Head of caudate nucleus (tissue), 42 donors: ENCODE measurements around the gene CNTNAP2.

ENCODE experiments used
- DNase-seq, 42 donors: peaks; one replicate each; pipeline versions ENCODE4 v3.0.0 to v3.0.0-alpha.2; 2020 to 2021; ENCODE audit warnings: mixed read lengths in 7 of 42
- intact Hi-C: fragments of 100-400 bp; cut with DNase I; formaldehyde crosslinking; loops from one replicate; pipeline ENCODE4 v1.15.0; 2022

Gene CNTNAP2

DNA sequence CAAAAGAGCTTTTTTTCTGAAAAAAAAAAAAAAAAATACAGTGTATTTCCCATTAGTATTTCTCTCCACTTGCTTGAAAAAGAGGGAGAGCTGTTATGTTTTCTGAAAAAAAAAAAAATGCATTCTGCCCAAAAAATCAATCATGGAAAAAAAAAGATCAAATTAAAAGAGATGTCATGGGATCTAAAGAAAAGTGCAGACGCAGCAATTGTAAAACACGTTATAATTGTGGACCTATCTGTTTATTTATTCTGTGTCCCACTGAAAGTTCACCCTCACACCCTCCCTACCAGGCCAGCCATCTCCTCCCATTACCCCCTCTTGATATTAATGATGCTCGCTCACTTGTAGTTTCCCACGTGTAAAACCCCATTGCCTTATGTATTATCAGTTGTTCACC lies 1800.0 kb downstream of the CNTNAP2 start:
- intact Hi-C loops: no loop called here
- DNase-seq: no peak

DNA sequence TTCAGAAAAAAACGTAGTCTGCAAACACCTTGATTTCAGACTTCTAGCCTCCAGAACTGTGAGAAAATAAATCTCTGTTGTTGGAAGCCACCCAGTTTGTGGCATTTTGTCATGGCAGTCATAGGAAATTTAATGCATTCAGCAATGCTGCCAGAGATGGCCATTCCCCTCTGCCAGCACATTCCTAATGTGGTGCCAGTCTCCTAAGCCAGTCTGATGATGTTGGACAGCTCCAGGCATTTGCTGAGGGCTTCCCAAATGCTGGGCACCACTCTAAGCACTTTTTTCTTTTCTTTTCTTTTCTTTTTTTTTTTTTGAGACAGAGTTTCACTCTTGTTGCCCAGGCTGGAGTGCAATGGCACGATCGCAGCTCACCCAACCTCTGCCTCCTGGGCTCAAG lies 1807.2 kb downstream of the CNTNAP2 start:
- intact Hi-C loops: no loop called here
- DNase-seq: no peak

DNA sequence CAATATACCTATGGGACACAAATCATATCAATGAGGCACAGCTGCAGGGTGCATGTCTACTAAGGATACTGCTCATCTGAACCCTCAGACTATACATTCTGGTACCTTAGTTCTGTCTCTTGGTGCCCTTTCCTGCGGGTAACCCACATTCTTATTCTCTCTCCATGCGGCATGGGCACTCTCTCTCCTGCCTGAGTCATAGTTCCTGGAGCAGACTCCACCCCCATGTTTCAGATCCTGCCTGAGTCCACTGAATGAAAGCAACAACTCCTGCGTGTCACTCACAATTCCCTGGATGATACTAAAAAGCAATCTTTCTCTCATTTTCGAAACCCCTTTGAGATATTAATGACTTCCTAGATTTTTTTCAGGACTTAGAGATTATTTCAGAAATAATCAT lies 1820.8 kb downstream of the CNTNAP2 start:
- DNase-seq: no peak
- intact Hi-C loops: no loop called here

DNA sequence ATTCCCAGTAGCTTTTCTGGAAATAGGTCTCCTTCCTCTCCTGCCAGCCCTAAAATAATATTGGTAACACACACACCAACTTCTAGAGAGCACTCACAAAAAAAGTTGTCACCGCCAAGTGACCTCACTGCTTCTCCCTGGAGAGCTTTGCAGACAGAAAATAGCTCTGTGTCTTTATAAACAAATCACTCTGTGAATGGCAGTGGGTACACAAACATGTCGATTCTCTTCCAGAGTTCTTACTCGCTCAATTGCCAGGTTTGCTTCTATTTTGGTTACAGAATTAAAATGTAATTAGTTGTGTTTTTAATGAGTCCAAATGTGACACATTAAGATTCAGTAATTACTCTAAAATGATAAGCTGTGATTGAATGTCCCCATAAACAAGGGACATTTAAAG lies 1824.8 kb downstream of the CNTNAP2 start:
- intact Hi-C loops: no loop called here
- no peak for DNase-seq

DNA sequence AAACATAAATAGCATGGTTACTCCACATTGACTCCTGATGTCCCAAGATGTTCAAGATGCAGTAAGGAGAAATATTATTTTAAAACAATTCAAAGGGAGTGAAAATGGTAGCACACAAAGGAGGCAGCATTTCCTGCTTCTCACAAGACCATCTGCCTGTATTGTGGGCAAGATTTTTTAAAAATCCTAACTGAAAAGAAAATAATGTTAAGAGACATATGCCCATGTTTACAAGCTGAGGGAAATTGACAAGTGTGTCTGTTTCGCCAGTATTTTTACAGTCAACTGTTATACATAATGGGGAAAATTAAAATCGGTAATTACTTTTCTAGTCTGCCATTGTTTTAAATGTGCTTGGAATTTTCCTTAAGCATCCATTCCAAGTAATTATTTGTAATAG lies 1827.7 kb downstream of the CNTNAP2 start:
- intact Hi-C loops: no loop called here

DNA sequence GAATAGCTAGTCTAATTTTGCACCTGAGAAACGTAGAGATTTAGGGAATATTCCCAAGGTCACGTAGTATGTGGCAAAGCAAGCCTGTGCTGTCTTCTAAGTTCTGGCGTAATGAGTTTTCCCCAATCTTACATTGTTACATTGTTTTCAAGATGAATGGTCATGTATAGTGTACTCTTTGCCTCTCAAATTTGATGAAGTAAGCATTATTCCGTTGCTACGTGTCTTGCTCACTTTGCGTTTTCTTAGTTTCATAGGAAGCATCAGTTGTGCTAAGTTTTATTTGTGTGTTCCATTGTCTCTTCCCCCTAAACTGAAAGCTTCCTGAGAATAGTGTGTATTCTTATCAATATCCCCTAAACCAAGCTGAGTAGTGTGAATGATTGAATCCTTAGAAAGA lies 1836.3 kb downstream of the CNTNAP2 start:
- intact Hi-C loops: no loop called here

More for the DNA sequence above, 1827.7 kb downstream of the CNTNAP2 start:
- no peak for DNase-seq

DNA sequence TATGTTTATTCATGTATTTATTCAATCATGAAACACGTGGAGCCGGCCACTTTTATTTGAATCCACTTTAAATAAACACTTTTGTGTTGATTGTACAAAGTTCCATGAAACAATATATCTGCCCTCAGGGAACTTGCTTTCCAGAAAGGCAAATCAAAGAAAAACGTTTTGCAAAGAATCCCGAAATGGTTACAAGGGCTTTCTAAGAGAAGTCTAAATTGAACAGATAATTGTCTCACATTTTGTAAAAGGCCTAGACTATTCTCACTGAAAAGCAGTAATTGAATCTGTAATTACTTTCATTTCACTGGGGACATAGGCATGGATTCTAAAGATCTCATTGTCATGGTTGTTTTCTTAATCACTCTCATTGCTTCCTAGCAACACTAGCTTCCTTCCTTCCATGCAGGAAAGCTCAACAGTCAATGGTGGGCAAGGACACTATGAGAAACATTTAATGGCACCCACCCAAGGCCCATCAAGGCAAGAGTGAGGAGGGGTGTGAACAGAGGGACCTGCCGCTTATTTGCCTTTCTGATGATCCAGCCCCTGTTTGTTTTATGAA lies 1851.5 kb downstream of the CNTNAP2 start:
- no peak for DNase-seq
- intact Hi-C loops: no loop called here

More for the DNA sequence above, 1836.3 kb downstream of the CNTNAP2 start:
- DNase-seq: no peak

DNA sequence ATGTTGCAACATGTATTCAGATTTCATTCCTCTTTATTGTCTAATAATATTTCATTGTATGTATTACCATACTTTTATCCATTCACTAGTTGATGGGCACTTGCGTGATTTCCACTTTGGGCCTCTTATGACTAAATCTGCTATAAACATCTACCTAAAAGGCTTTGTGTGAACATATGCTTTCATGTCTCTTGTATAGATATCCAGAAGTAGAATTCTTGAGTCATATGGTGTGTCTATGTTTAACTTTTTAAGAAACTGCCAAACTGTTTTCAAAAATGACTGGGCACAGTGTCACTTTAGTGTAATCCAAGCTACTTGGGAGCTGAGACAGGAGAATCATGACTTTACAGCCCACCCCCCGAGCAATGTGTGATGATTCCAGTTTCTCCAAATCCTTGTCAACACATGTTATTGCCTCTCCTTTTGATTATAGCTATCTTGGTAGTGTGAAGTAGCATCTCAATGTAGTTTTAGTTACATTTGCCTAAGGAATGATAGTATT lies 1855.1 kb downstream of the CNTNAP2 start:
- no peak for DNase-seq
- intact Hi-C loops: no loop called here

DNA sequence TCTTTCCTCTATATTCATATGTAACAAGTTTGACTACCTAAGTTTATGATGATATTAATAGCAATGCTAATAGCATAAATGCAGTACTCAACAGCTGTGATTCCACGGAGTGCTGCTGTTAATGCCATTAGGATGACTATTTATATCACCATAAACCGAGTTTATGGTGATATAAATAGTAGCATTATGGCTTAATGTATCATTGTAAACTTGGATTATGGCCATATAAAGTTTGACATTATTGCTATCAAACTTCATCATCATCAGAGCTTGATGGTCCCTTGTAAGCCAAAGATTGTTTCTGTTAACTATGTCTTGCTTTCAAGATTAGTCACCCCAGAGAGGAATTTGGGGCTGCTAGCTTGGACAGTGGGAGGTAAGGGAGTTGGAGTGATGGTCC lies 1861.6 kb downstream of the CNTNAP2 start:
- intact Hi-C loops: no loop called here
- DNase-seq: no peak

DNA sequence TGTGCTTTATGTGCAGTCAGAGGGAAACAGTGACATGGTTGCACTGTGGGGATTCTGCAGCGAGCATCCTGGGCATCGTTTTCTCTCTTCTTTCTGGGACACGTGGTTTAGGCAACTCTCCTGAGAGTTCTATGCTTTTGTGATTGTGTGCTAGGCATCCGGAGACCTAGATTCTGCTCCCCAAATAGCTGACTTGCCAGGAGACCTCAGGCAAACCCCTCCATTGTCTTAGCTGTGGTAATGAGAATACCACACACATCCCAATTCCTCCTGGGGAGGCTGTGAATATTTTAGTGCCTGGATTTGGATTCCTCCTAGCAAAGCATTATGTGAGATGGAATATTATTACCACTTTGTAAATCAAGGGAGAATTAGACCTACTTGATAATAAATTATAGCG lies 1862.0 kb downstream of the CNTNAP2 start:
- intact Hi-C loops: no loop called here

DNA sequence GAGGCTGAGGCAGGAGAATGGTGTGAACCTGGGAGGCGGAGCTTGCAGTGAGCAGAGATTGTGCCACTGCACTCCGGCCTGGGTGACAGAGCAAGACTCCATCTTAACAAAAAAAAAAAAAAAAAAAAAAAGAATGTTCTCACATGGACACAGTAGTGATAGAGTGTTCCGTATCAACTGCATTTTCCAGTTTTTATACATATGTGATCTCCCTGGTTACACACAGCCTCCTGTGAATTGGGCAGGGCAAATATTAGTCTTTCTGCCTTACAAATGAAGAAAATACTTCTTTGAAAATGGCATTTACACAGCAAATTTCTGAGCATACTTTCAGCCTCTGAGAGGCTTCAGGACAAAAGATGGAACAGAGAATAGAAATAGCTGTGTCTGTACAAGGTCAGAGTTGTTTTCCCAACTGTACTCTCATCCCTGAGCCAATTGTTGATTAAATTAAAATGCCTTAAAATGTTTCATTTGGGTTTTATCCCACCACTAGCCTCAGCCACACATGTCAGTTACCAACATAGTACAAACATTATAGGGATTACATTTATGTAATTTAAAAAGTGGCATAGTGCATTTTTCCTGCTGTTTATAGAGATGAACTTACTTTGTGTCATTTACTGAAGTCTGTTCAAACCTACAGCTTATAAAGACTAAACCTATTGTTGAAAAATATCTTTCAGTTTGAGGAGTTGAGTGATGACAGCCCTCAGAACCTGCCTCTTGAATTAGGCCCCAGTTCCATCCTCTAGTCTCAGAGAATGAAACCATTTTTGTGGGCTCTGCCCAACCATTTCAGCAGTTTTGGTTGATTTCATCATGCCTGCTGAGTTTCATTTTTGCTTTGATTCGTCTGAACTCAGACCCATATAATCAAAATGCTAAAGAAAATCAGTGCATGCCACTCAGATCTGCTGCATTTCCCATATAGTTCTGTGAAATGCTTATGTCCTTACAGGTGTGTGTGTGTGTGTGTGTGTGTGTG lies 1864.5 kb downstream of the CNTNAP2 start:
- DNase-seq: no peak
- intact Hi-C loops: no loop called here

More for the DNA sequence above, 1862.0 kb downstream of the CNTNAP2 start:
- DNase-seq: no peak

DNA sequence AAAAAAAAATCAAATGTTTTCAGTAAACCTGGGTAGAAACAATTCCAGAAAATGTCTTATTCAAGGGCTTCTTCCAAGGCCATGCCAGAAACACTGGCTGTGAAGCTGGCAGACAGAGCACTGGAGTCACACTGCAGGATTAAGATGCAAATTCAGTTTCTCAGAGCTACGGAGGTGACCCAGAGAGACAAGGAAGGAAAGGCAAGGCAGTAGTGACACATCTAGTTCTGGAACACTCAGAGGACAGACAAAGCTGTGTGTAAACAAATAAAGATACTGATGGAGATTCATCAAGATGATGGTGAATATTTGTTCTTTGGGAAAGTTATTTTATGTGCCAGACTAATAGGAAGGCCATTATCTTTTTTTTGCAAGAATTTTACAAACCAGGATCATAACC lies 1865.7 kb downstream of the CNTNAP2 start:
- intact Hi-C loops: no loop called here
- DNase-seq: no peak

DNA sequence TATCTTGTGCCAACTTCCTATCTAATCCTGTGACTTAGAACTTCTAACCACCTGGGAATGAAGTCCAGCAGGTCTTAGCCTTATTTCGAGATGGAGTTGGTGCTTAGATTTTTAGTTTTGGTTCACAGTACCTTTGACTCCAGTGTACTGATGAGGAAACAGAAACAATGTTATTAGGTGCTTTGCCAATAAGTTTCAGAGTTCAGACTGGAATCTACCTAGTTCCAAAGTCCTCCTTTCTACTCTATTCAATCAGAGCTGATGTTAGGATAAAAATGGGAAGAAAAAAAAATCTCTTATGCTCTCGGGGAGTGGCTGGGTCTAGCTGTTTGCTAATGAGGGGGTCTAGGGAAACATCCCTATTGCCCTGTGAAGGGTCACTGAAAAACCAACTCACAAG lies 1867.7 kb downstream of the CNTNAP2 start:
- DNase-seq: no peak
- intact Hi-C loops: no loop called here

DNA sequence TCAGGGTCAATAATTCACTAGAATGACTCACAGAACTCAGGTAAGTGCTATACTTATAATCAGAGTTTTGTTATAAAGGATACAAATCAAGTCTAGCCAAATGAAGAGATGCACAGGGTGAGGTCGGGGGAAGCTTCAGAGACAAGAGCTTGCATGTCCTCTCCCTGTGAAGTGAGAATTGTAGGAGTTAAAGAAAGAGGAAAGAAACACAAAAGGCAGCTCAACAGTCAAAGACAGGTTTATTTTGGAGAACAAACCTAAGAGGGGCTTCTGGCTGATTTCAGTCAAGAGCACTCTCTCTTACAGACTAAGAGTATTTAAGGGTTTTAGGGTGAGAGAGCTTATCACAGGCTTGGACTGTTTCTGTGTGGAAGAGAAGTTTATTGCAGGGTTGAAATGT lies 1873.5 kb downstream of the CNTNAP2 start:
- intact Hi-C loops: no loop called here
- DNase-seq: no peak

DNA sequence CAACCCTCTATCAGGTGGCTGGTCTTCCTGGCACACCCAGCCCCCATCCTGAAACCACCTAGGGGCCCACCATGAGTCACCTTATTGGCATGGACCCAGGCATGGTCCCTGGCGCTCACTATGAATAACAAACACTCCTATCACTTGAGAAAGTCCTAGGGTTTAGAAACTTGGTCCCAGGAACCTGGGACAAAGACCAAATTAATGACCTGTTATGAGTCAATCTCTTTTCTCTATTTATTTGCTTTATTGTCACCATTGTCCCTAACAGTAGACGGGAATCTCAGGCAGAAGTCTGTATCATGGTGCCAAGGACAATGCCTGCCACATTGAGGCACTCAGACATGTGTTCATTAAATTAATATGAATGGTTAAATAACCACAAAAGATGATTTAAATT lies 1874.3 kb downstream of the CNTNAP2 start:
- no peak for DNase-seq
- intact Hi-C loops: no loop called here

DNA sequence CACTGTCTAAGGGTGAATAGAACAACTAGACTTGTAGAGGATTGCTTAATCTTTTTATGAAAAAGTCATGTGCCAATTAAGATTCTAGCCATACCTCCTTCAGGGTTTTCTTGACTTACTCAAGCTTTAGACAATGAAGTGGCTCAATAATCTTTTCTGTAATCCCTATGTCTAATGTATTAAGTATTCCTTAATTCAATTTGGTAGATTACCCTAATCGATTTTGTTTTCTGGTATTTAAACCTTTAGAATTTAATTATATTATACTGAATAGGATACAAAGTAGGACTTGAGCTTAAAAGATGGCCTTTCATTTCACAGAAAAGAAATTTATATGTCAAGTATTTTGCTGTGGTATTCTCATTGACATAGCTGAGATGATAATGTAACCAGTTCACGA lies 1876.1 kb downstream of the CNTNAP2 start:
- DNase-seq: no peak
- intact Hi-C loops: no loop called here

DNA sequence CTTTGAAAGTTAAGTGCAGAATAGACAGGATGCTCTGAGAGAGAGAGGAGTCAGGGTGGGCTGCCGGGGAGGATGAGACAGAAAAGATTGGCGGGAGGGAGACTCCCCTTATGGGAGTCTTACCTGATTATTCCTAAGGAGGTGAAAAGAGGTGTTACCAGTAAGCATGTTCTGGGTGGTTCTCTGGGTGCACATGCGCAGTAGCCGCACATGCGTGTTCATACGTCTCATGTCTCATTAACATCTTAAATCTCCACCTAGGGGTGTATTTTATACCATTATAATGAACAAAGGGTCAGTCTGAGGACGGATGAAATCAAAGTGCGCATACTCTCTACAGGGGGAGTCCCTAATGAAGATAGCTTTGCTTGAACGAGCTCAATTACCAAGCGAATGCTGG lies 1881.0 kb downstream of the CNTNAP2 start:
- no peak for DNase-seq
- intact Hi-C loops: no loop called here

DNA sequence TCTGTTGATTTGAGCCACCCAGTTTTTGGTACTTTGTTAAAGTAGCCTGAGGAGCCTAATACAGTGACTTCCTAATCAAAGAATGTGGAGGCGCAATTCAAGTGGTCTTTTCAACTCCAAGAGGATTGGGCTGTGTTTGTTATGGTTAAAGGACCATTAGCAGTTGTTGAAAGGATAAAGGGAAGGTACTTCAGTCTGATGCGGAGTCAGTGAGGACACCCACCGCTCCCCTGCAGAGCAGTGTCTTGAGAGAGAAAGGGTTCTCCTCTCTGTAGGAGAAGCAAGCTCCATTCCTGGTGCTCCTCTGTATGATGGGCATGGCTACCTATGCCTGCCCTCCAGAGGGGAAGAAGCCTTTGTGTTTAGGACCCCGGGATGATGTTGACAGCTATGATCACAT lies 1883.4 kb downstream of the CNTNAP2 start:
- DNase-seq: no peak
- intact Hi-C loops: no loop called here

DNA sequence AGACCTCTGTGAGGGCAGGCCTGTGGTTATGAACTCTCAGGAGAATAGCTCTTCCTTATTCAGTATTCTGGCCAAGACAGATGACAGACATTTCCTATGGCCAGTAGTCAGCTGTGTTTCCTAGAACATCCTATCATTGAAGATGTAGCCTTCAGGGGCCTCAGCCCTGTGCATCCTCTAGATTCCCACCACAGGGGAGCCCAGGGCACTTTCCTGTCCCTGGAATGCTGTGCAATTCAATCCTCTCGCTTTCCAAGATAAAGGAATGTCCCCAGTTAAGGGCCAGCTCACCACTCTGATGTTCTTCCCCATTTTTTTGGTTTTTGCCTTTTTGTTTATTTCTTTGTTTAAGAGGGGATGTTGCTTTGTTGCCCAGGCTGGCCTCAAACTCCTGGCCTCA lies 1895.2 kb downstream of the CNTNAP2 start:
- DNase-seq: no peak
- intact Hi-C loops: no loop called here

DNA sequence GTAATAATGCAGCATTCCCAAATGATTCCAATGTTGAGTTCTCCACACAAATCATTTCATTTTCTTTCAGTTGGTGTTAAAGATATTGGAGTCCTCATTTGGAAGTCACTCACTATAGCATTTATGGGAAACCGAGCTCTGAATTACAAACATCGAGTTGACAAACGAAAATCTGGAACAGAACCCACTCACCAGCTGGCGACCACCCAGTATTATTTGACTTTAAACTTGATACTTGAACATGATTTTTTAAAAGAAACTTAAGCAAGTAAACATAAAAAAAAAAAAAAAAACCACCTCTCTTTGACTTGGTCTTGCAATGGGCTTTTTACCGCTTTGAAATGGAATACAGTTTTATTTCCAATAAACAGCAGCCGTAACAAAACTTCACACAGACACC lies 1897.4 kb downstream of the CNTNAP2 start:
- no peak for DNase-seq
- intact Hi-C loops: no loop called here

DNA sequence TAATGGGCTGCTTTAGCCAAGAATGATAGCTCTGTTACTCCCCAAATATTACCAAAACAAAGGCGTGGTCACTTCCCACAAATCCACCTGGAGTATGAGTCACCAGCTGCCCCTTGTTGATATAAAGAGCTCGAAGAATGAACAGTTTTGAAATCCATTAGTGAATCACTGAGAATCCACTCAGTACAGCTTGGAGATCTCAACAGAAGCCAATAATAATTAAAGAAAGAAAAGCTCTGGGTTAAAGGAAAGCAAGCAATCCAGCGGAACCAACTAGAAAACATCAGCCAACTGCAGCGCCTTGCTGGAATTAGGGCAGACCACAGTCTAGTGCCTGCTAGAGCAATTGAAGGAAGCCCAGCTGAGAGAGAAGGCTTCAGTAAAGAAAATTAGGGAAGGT lies 1897.9 kb downstream of the CNTNAP2 start:
- no peak for DNase-seq
- intact Hi-C loops: no loop called here
